Neuronal stem cell (in vitro differentiated cells): Measurements from ENCODE around the gene BCL2L15. TPM values are rescaled to one million over a fixed set of nuclear protein-coding genes. Genes with fewer than 3 reads are reported as not detected.

Experiments
- DNase-seq: peaks from one replicate; pipeline ENCODE4 v3.0.0-alpha.2; 2013; ENCODE audit warnings: low spot score
- H2AFZ ChIP-seq: one replicate; pipeline ENCODE4 v1.6.1; 2013; ENCODE audit warnings: mild to moderate bottlenecking, low read length, inconsistent platforms
- H2AK5ac ChIP-seq: 2 replicates; pipeline ENCODE4 v1.6.1; 2013; ENCODE audit warnings: low read depth, mild to moderate bottlenecking, inconsistent platforms, low read length, moderate library complexity, mixed read lengths
- H2BK120ac ChIP-seq: 2 replicates; pipeline ENCODE4 v1.6.1; 2013; ENCODE audit warnings: low read depth, mild to moderate bottlenecking, inconsistent platforms, low read length, moderate library complexity, mixed read lengths
- H2BK12ac ChIP-seq: one replicate; pipeline ENCODE4 v1.6.1; 2013; ENCODE audit warnings: low read length, inconsistent platforms
- H2BK15ac ChIP-seq: 2 replicates; pipeline ENCODE4 v1.6.1; 2013; ENCODE audit warnings: mild to moderate bottlenecking, low read length, inconsistent platforms, mixed read lengths
- H2BK5ac ChIP-seq: one replicate; pipeline ENCODE4 v1.6.1; 2013; ENCODE audit warnings: inconsistent platforms, mild to moderate bottlenecking, low read length, moderate library complexity
- H3K14ac ChIP-seq: one replicate; pipeline ENCODE4 v1.6.1; 2013; ENCODE audit warnings: low read length, inconsistent platforms
- H3K18ac ChIP-seq: 2 replicates; pipeline ENCODE4 v1.6.1; 2013; ENCODE audit warnings: low read length, inconsistent platforms
- H3K23ac ChIP-seq: 2 replicates; pipeline ENCODE4 v1.6.1; 2013; ENCODE audit warnings: low read depth, mild to moderate bottlenecking, mixed read lengths, low read length, inconsistent platforms; ENCODE audit not compliant: poor library complexity
- H3K27ac ChIP-seq: replicated peaks from 3 replicates; pipeline ENCODE4 v1.5.1; 2013; ENCODE audit warnings: low read length, inconsistent platforms
- H3K27me3 ChIP-seq, 3 experiments: 2 replicates each; pipeline ENCODE4 v1.6.1; 2013; ENCODE audit warnings: low read length in 3 of 3, mild to moderate bottlenecking in 2 of 3, inconsistent platforms in 1 of 3, low read depth in 1 of 3, mixed read lengths in 1 of 3, moderate library complexity in 1 of 3; ENCODE audit not compliant: control insufficient read depth in 3 of 3, insufficient read depth in 3 of 3
- H3K36me3 ChIP-seq, 2 donors: replicated peaks in 1 of 2; 2 replicates each; pipeline ENCODE4 v1.6.1; 2013; ENCODE audit warnings: low read length in 2 of 2; ENCODE audit not compliant: control insufficient read depth in 2 of 2, insufficient read depth in 2 of 2
- H3K4ac ChIP-seq: 2 replicates; pipeline ENCODE4 v1.6.1; 2013; ENCODE audit warnings: inconsistent platforms, mild to moderate bottlenecking, low read length, moderate library complexity
- H3K4me1 ChIP-seq, 2 donors: 1 replicate in 1 of 2; 2 replicates in 1 of 2; pipeline ENCODE4 v1.6.1; 2013; ENCODE audit warnings: low read length in 2 of 2, low read depth in 1 of 2; ENCODE audit not compliant: control insufficient read depth in 2 of 2, insufficient read depth in 1 of 2
- H3K4me2 ChIP-seq: one replicate; pipeline ENCODE4 v1.6.1; 2013; ENCODE audit warnings: mild to moderate bottlenecking, low read length, inconsistent platforms; ENCODE audit not compliant: insufficient read depth, poor library complexity, severe bottlenecking
- H3K4me3 ChIP-seq, 2 donors: 2 replicates each; pipeline ENCODE4 v1.5.1; 2013; ENCODE audit warnings: low read length in 2 of 2, mild to moderate bottlenecking in 2 of 2, inconsistent platforms in 1 of 2, moderate library complexity in 1 of 2
- H3K79me1 ChIP-seq: one replicate; pipeline ENCODE4 v1.6.1; 2013; ENCODE audit warnings: low read depth, mild to moderate bottlenecking, inconsistent platforms, low read length, moderate library complexity
- H3K9ac ChIP-seq: one replicate; pipeline ENCODE4 v1.6.1; 2013; ENCODE audit warnings: mild to moderate bottlenecking, low read depth, low read length, inconsistent platforms; ENCODE audit not compliant: poor library complexity
- H3K9me3 ChIP-seq, 2 donors: replicated peaks in 1 of 2; 2 replicates each; pipeline versions ENCODE3 to v1.6.1; 2013; ENCODE audit warnings: low read length in 2 of 2, mild to moderate bottlenecking in 2 of 2, inconsistent platforms in 1 of 2, low read depth in 1 of 2, mixed read lengths in 1 of 2, moderate library complexity in 1 of 2; ENCODE audit not compliant: control insufficient read depth in 2 of 2, insufficient read depth in 1 of 2
- H4K8ac ChIP-seq: one replicate; pipeline ENCODE4 v1.6.1; 2013; ENCODE audit warnings: low read depth, mild to moderate bottlenecking, inconsistent platforms, low read length, moderate library complexity
- H4K91ac ChIP-seq: one replicate; pipeline ENCODE4 v1.6.1; 2013; ENCODE audit warnings: low read length, low read depth, mild to moderate bottlenecking, inconsistent platforms; ENCODE audit not compliant: poor library complexity
- WGBS, 2 donors: extraction: QIAGEN DNeasy Blood & Tissue Kit; methylation state at CpG; one replicate each; pipeline ENCODE4 v1.1.7; 2013; ENCODE audit warnings: missing lambda C conversion rate in 2 of 2, mixed read lengths in 1 of 2; ENCODE audit not compliant: insufficient read length in 2 of 2, insufficient replicate concordance in 1 of 2; ENCODE audit errors: extremely low coverage in 2 of 2; 5-methylcytosine and 5-hydroxymethylcytosine counted together
- polyA plus RNA-seq, 2 experiments: library from polyadenylated mRNA; stranded (reverse); fragments of 200-250 nt; gene quantifications; one replicate each; pipeline ENCODE4 v1.2.3, GENCODE V29; 2013

The BCL2L15 gene
- polyA plus RNA-seq (2013, experiment 1 of 2): 0.04 TPM
- polyA plus RNA-seq (2013, experiment 2 of 2): 0.06 TPM

DNA sequence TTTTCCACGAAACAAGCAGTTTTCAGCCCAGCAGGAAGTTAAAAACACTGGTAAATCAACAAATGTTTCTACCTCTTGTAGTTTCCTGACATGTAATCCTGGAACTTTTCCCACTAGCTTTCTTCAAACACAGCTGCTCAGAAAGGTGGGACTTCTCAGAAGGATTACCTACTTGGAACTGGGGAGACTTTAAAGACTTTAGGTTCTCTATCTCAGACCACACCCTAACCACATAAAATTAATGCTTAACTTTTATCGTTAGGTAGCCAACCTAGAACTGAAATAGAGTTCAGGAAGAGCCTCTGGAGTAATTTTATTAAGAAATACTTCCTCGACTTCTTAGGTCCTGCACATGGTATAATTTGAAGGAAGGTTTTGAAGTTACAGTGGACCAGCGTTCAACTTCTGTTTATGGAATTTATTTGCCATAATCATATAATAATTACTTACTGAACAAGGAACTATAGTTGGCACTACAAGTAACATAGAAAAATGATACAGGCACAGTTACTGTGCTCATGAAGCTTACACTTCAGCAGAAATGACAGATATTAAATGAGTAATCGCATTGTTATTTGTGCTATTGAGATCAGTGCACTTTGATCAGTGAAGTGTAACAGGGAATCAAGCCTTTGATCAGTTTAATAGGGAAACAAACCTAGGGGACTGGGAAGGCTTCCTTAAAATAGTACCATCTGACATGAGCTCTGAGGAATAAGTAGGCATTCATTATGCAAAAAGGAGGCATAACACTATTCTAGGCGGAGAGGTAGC is at the start of gene BCL2L15:
Gene BCL2L15 (minus strand): TSS at position 180 of the 774 bp plus-strand sequence. CDS start 206 bp downstream, outside the sequence.
- H3K36me3 ChIP-seq: no peaks in the 10 kb centered on the region
- no peak within 1 kb of the TSS for H3K14ac ChIP-seq
- no peak within 1 kb of the TSS for H4K91ac ChIP-seq
- H3K27ac ChIP-seq: no peak within 1 kb of the TSS
- no peak within 1 kb of the TSS for H4K8ac ChIP-seq
- no peak within 1 kb of the TSS for H3K4ac ChIP-seq
- H2BK12ac ChIP-seq: no peak within 1 kb of the TSS
- no peaks in the 10 kb centered on the region for H3K27me3 ChIP-seq
- H3K9ac ChIP-seq: no peak within 1 kb of the TSS
- H3K79me1 ChIP-seq: no peaks in the 10 kb centered on the region
- no peak within 1 kb of the TSS for H3K18ac ChIP-seq
- H3K9me3 ChIP-seq: no peaks in the 10 kb centered on the region
- H2BK5ac ChIP-seq: no peak within 1 kb of the TSS
- H3K23ac ChIP-seq: no peak within 1 kb of the TSS
- H3K4me3 ChIP-seq: no peak within 1 kb of the TSS
- no peak within 1 kb of the TSS for H2BK15ac ChIP-seq
- no peak within 1 kb of the TSS for H2BK120ac ChIP-seq
- no peak within 1 kb of the TSS for H3K4me2 ChIP-seq
- no peak for DNase-seq
- H2AFZ ChIP-seq: no peak within 1 kb of the TSS
- no CpG with 5 or more reads among the region's 6 CpGs for WGBS, 2 donors
- no peaks in the 10 kb centered on the region for H3K4me1 ChIP-seq
- H2AK5ac ChIP-seq: no peak within 1 kb of the TSS

GRCh38 chr1:113937146-113937545 is 49.8 kb upstream of the BCL2L15 start:
- WGBS, 2 donors: 100% methylated on average over 1 of the region's 1 CpG
- Histone ChIP-seq H3K4me1 (no peaks in the 10 kb centered on the region), H3K4me2 (no peak overlapping the region), H2BK12ac (no peak overlapping the region), H3K27me3 (no peaks in the 10 kb centered on the region), H3K9ac (no peak overlapping the region), H3K4me3 (no peak overlapping the region), H2AFZ (no peak overlapping the region), H2BK120ac (no peak overlapping the region), H3K27ac (no peak overlapping the region), H2BK5ac (no peak overlapping the region), H2AK5ac (no peak overlapping the region), H3K18ac (no peak overlapping the region), H3K14ac (no peak overlapping the region), H4K91ac (no peak overlapping the region), H3K23ac (no peak overlapping the region), H3K4ac (no peak overlapping the region), H3K36me3 (peaks cover 11 to 17% of the 10 kb centered on the region in 2 donors), H3K9me3 (no peaks in the 10 kb centered on the region), H4K8ac (no peak overlapping the region), H2BK15ac (no peak overlapping the region), H3K79me1 (peaks cover 4% of the 10 kb centered on the region)
- DNase-seq: no peak

DNA sequence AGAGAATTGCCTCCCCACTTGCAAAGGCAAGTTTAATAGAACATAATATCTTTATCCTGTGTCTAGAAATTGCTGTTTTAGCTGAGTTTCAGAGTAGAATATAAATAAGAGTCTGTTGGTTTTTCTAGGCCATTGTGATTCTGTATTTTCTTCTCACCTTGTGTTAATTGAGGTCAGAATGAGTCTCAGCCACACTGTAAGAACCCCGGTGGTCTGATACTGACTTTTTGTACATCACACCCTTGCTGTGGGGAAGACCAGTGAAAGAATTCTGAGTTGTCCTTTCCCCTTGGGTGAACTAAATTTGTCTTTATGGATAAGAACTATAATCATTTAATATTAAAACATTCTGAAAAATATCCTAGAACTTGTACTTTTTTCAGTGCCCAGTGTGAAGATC is 48.6 kb upstream of the BCL2L15 start:
- Histone ChIP-seq H3K36me3 (peaks cover 8 to 9% of the 10 kb centered on the region in 2 donors), H3K4ac (no peak overlapping the region), H3K4me3 (no peak overlapping the region), H2BK12ac (no peak overlapping the region), H2AFZ (no peak overlapping the region), H3K23ac (no peak overlapping the region), H3K4me2 (no peak overlapping the region), H3K18ac (no peak overlapping the region), H2BK15ac (no peak overlapping the region), H2AK5ac (no peak overlapping the region), H3K9me3 (no peaks in the 10 kb centered on the region), H3K14ac (no peak overlapping the region), H4K91ac (no peak overlapping the region), H3K27ac (no peak overlapping the region), H2BK120ac (no peak overlapping the region), H3K4me1 (peaks cover 0 to under 1% of the 10 kb centered on the region in 2 donors), H3K27me3 (no peaks in the 10 kb centered on the region), H3K9ac (no peak overlapping the region), H4K8ac (no peak overlapping the region), H2BK5ac (no peak overlapping the region), H3K79me1 (peaks cover 4% of the 10 kb centered on the region)
- DNase-seq: no peak
- WGBS, 2 donors: no CpG with 5 or more reads among the region's 1 CpG

DNA sequence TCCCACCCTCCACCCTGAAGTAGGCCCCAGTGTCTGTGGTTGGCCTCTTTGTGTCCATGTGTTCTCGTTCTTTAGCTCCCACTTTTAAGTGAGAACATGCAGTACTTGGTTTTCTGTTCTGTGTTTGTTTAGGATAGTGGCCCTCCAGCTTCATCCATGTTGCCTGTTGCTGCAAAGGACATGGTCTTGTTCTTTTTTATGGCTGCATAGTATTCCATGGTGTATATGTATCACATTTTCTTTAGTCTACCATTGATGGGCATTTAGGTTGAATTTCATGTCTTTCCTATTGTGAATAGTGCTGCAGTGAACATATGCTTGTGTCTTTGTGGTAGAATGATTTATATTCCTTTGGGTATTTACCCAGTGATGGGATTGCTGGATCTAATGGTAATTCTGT is 47.8 kb upstream of the BCL2L15 start:
- Histone ChIP-seq H2BK15ac (no peak overlapping the region), H3K4me1 (peaks cover 1 to 4% of the 10 kb centered on the region in 2 donors), H3K36me3 (peaks cover under 1% of the 10 kb centered on the region in 2 donors), H2BK5ac (no peak overlapping the region), H4K8ac (no peak overlapping the region), H3K27me3 (no peaks in the 10 kb centered on the region), H3K27ac (no peak overlapping the region), H3K14ac (no peak overlapping the region), H3K79me1 (peaks cover 5% of the 10 kb centered on the region), H2AFZ (no peak overlapping the region), H3K4me2 (no peak overlapping the region), H3K9ac (no peak overlapping the region), H3K4me3 (no peak overlapping the region), H2AK5ac (no peak overlapping the region), H3K18ac (no peak overlapping the region), H3K9me3 (no peaks in the 10 kb centered on the region), H4K91ac (no peak overlapping the region), H3K23ac (no peak overlapping the region), H2BK120ac (no peak overlapping the region), H2BK12ac (no peak overlapping the region), H3K4ac (no peak overlapping the region)
- no CpG with 5 or more reads among the region's 1 CpG for WGBS, 2 donors
- no peak for DNase-seq
